Measurements from ENCODE around the gene UCHL5. TPM values are rescaled to one million over a fixed set of nuclear protein-coding genes. Genes with fewer than 3 reads are reported as not detected.

The UCHL5 gene
- total RNA-seq, 4 donors from 2014 or later: 23.7 to 63.2 (median 35.4) TPM

DNA sequence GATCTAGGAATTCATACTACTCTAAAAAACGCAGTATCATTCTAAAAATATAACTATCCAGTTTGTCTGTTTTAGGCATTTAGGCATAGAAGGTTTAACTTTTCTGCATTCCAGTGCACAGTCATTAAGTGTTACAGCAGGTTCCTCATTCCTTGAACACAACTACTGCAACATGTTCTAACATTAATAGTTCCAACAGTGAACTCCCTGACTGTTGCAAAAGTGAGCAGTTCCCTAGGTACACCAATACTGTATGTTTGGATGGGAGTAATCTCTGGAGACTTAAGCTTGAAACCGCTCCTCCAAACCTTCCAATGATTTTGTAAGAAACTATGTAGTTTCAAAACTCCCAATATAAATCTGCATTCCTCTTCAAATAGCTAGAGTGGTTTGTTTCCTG lies 46.2 kb downstream of the UCHL5 start:
- Histone ChIP-seq H3K4me3 (no peak overlapping the region), H3K36me3 (no peaks in the 10 kb centered on the region), H3K27ac (no peak overlapping the region), H3K27me3 (no peaks in the 10 kb centered on the region), H3K9me3 (no peaks in the 10 kb centered on the region), H3K4me1 (no peaks in the 10 kb centered on the region)
- TF ChIP-seq POLR2A (IDR thresholded peaks at IDR 0.05): no peak
- TF ChIP-seq EP300 (IDR thresholded peaks at IDR 0.05): no peak
- TF ChIP-seq, protein P1, sequence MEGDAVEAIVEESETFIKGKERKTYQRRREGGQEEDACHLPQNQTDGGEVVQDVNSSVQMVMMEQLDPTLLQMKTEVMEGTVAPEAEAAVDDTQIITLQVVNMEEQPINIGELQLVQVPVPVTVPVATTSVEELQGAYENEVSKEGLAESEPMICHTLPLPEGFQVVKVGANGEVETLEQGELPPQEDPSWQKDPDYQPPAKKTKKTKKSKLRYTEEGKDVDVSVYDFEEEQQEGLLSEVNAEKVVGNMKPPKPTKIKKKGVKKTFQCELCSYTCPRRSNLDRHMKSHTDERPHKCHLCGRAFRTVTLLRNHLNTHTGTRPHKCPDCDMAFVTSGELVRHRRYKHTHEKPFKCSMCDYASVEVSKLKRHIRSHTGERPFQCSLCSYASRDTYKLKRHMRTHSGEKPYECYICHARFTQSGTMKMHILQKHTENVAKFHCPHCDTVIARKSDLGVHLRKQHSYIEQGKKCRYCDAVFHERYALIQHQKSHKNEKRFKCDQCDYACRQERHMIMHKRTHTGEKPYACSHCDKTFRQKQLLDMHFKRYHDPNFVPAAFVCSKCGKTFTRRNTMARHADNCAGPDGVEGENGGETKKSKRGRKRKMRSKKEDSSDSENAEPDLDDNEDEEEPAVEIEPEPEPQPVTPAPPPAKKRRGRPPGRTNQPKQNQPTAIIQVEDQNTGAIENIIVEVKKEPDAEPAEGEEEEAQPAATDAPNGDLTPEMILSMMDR (IDR thresholded peaks at IDR 0.05): no peak
- no peak for TF ChIP-seq POLR2AphosphoS5 (IDR thresholded peaks at IDR 0.05)
- WGBS: 76% methylated on average over 2 of the region's 2 CpGs
- no peak for DNase-seq (ENCODE audit: low spot score in 2 of 2)

DNA sequence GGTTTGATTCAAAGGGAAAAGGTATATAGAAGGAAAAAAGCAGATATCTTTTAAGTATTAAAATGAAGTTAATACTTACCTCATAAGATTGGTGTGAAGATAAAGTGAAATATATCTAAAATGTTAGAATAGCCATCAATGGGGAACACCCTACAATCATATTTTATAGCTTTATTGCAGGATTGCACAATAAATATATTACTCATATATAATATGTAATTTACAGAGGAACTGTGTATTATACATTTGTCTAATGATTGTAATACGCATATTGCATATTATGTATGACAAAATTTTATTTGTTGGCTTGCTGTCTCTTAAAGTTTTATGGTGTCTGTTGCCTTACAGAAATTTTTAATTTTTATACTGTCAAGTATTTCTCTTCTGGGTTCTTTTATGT lies 47.8 kb downstream of the UCHL5 start:
- no peaks in the 10 kb centered on the region for H3K9me3 ChIP-seq
- 88% methylated on average over 1 of the region's 1 CpG for WGBS
- no peak for TF ChIP-seq EP300 (IDR thresholded peaks at IDR 0.05)
- TF ChIP-seq, protein P1 (IDR thresholded peaks at IDR 0.05): no peak
- TF ChIP-seq POLR2AphosphoS5 (IDR thresholded peaks at IDR 0.05): no peak
- H3K4me1 ChIP-seq: no peaks in the 10 kb centered on the region
- no peak overlapping the region for H3K4me3 ChIP-seq
- H3K36me3 ChIP-seq: no peaks in the 10 kb centered on the region
- H3K27me3 ChIP-seq: no peaks in the 10 kb centered on the region
- DNase-seq (ENCODE audit: low spot score in 2 of 2): no peak
- H3K27ac ChIP-seq: no peak overlapping the region

DNA sequence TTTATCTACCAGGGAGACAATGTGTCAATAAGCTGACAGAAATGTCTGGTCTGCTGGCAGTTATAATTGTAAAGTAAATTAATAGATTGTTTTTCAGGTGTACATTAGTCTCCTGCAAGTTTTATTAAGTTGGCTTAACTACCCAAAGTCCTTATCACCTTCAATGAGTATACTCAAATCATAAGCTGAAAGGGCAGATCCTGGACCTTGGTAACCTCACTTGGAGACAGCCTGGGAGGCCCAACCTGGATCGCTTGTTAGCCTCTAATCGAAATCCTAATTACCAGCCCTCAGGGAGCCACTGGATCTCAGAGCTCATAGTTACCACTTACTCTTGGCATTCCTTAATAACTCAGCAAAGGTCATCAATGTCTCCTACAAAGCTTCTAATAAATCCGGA lies 49.7 kb downstream of the UCHL5 start:
- Histone ChIP-seq H3K36me3 (no peaks in the 10 kb centered on the region), H3K9me3 (no peaks in the 10 kb centered on the region), H3K4me3 (no peak overlapping the region), H3K27me3 (no peaks in the 10 kb centered on the region), H3K4me1 (no peaks in the 10 kb centered on the region), H3K27ac (no peak overlapping the region)
- 91% methylated on average over 3 of the region's 3 CpGs for WGBS
- no peak for TF ChIP-seq POLR2A (IDR thresholded peaks at IDR 0.05)
- TF ChIP-seq, protein P1 (IDR thresholded peaks at IDR 0.05): no peak
- no peak for TF ChIP-seq EP300 (IDR thresholded peaks at IDR 0.05)
- TF ChIP-seq POLR2AphosphoS5 (IDR thresholded peaks at IDR 0.05): no peak
- DNase-seq (ENCODE audit: low spot score in 2 of 2): no peak

DNA sequence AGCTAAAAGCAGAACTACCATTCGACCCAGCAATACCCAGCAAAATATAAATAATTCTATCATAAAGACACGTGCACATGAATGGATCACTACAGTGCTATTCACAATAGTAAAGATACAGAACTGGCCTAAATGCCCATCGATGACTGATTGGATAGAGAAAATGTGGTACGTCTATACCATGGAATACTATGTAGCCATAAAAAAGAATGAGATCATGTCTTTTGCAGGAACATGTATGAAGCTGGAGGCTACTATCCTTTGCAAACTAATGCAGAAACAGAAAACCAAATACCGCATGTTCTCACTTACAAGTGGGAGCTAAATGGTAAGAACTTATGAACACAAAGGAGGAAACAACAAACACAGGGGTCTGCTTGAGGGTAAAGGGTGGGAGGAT lies 53.4 kb downstream of the UCHL5 start:
- no peaks in the 10 kb centered on the region for H3K9me3 ChIP-seq
- H3K4me1 ChIP-seq: no peaks in the 10 kb centered on the region
- H3K27ac ChIP-seq: no peak overlapping the region
- H3K4me3 ChIP-seq: no peak overlapping the region
- H3K36me3 ChIP-seq: no peaks in the 10 kb centered on the region
- DNase-seq (ENCODE audit: low spot score in 2 of 2): no peak
- 97% methylated on average over 5 of the region's 5 CpGs for WGBS
- no peaks in the 10 kb centered on the region for H3K27me3 ChIP-seq
- TF ChIP-seq EP300 (IDR thresholded peaks at IDR 0.05): no peak
- TF ChIP-seq POLR2A (IDR thresholded peaks at IDR 0.05): no peak
- TF ChIP-seq POLR2AphosphoS5 (IDR thresholded peaks at IDR 0.05): no peak
- TF ChIP-seq, protein P1 (IDR thresholded peaks at IDR 0.05): no peak

DNA sequence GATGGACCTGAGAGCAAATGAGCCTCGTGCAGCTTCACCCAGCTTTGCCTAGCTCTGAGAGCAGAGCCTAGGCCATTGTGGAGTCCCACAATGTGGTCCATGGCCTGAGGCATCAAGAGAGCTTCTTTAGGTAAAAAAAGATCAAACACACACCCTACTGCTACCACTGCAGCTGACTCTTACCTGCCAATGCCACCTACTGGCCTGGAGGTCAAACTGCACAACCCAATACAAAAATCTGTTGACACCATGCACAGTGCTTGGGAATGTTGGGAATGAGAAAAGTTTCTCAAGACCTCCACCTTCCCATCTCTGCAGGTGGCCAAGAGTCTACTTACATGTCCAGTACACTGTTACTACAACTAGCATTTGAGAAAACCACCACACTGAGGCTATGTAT lies 60.6 kb downstream of the UCHL5 start:
- peaks cover 7% of the 10 kb centered on the region for H3K36me3 ChIP-seq
- no peaks in the 10 kb centered on the region for H3K9me3 ChIP-seq
- H3K27me3 ChIP-seq: no peaks in the 10 kb centered on the region
- H3K4me3 ChIP-seq: no peak overlapping the region
- no peaks in the 10 kb centered on the region for H3K4me1 ChIP-seq
- no peak for DNase-seq (ENCODE audit: low spot score in 2 of 2)
- TF ChIP-seq POLR2AphosphoS5 (IDR thresholded peaks at IDR 0.05) (no peak), EP300 (IDR thresholded peaks at IDR 0.05) (no peak), POLR2A (IDR thresholded peaks at IDR 0.05) (no peak)
- TF ChIP-seq, protein P1 (IDR thresholded peaks at IDR 0.05): no peak
- 100% methylated on average over 1 of the region's 1 CpG for WGBS
- H3K27ac ChIP-seq: no peak overlapping the region

Measured in suprapubic skin (tissue), 4 donors.